SJCRH30 (cell line): Measurements from ENCODE around the gene GABPA. TPM values are rescaled to one million over a fixed set of nuclear protein-coding genes. Genes with fewer than 3 reads are reported as not detected.

Source experiments
- DNase-seq, 2 experiments: peaks; one replicate each; pipeline ENCODE4 v3.0.0-alpha.2; 2015 to 2020
- H3K27ac ChIP-seq: fragments of 250-450 bp; sonication (Bioruptor Pico); 2 replicates; pipeline ENCODE4 v1.5.1; 2020; ENCODE audit warnings: mild to moderate bottlenecking, moderate library complexity
- H3K27me3 ChIP-seq: fragments of 250-450 bp; sonication (Bioruptor Pico); 2 replicates; pipeline ENCODE4 v1.5.1; 2020; ENCODE audit warnings: mild to moderate bottlenecking, moderate library complexity
- H3K36me3 ChIP-seq: fragments of 250-450 bp; sonication (Bioruptor Pico); 2 replicates; pipeline ENCODE4 v1.5.1; 2020; ENCODE audit warnings: mild to moderate bottlenecking, moderate library complexity
- H3K4me1 ChIP-seq: fragments of 250-450 bp; sonication (Bioruptor Pico); 2 replicates; pipeline ENCODE4 v1.5.1; 2020; ENCODE audit warnings: mild to moderate bottlenecking, moderate library complexity
- H3K4me3 ChIP-seq: fragments of 250-450 bp; sonication (Bioruptor Pico); 2 replicates; pipeline ENCODE4 v1.5.1; 2020; ENCODE audit warnings: mild to moderate bottlenecking, moderate library complexity
- H3K9me3 ChIP-seq: fragments of 250-450 bp; sonication (Bioruptor Pico); replicated peaks from 2 replicates; pipeline ENCODE4 v1.5.1; 2020; ENCODE audit warnings: mild to moderate bottlenecking, moderate library complexity
- total RNA-seq: library from RNA; depleted of rRNA; stranded (reverse); fragments of >200 nt; shearing (Covaris generic); gene quantifications from 2 replicates; pipeline ENCODE4 v1.2.3, GENCODE V29; 2014

Gene GABPA
- total RNA-seq, 1 experiment from 2014 or later = 55.7 TPM

DNA sequence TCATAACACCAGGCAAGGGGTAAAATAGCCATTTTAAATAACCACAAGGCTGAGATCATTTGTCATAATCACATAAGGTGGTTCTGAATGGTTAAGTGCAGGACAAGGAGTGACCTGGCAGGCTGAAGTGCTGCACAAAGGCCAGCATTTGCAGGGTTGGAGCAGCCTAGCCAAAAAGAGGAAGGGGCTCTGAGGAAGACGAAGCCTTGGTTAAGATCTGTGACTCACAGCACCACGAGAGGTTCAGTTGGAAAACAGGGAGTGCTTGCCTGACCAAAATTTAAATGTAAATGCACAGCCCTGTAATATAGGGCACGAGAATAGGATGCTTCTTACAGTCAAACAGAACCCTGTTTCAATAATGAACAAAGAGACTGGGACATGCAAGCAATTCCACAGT, 12.1 kb upstream of the GABPA start:
- H3K27ac ChIP-seq = no peak overlapping the region
- H3K4me3 ChIP-seq = no peak overlapping the region
- peaks cover 52% of the 10 kb centered on the region for H3K36me3 ChIP-seq
- H3K27me3 ChIP-seq = no peaks in the 10 kb centered on the region
- DNase-seq = no peak
- H3K9me3 ChIP-seq = no peaks in the 10 kb centered on the region
- no peaks in the 10 kb centered on the region for H3K4me1 ChIP-seq

- H3K4me3 ChIP-seq = no peak overlapping the region
- peaks cover 6% of the 10 kb centered on the region for H3K4me1 ChIP-seq
- no peaks in the 10 kb centered on the region for H3K9me3 ChIP-seq
- no peak overlapping the region for H3K27ac ChIP-seq
- H3K27me3 ChIP-seq = no peaks in the 10 kb centered on the region
- H3K36me3 ChIP-seq = peaks cover 39% of the 10 kb centered on the region
- DNase-seq = no peak
Measured at GRCh38 chr21:25732091-25732760, 2.5 kb upstream of the GABPA start.

GRCh38 chr21:25733859-25734653, 716 bp upstream of the GABPA start:
- H3K4me3 ChIP-seq = peak overlapping the region; percentile 92
- H3K27ac ChIP-seq = peak overlapping the region; percentile 99
- peaks cover 16% of the 10 kb centered on the region for H3K4me1 ChIP-seq
- peaks cover 20% of the 10 kb centered on the region for H3K36me3 ChIP-seq
- H3K27me3 ChIP-seq = no peaks in the 10 kb centered on the region
- no peaks in the 10 kb centered on the region for H3K9me3 ChIP-seq
- peak; percentile 18 to 49 for DNase-seq

GRCh38 chr21:25734654-25734903, 193 bp upstream of the GABPA start:
- Histone ChIP-seq H3K27ac (peak overlapping the region; percentile 99), H3K36me3 (peaks cover 15% of the 10 kb centered on the region), H3K27me3 (no peaks in the 10 kb centered on the region), H3K4me1 (peaks cover 16% of the 10 kb centered on the region), H3K4me3 (peak overlapping the region; percentile 92), H3K9me3 (no peaks in the 10 kb centered on the region)
- no peak for DNase-seq

DNA sequence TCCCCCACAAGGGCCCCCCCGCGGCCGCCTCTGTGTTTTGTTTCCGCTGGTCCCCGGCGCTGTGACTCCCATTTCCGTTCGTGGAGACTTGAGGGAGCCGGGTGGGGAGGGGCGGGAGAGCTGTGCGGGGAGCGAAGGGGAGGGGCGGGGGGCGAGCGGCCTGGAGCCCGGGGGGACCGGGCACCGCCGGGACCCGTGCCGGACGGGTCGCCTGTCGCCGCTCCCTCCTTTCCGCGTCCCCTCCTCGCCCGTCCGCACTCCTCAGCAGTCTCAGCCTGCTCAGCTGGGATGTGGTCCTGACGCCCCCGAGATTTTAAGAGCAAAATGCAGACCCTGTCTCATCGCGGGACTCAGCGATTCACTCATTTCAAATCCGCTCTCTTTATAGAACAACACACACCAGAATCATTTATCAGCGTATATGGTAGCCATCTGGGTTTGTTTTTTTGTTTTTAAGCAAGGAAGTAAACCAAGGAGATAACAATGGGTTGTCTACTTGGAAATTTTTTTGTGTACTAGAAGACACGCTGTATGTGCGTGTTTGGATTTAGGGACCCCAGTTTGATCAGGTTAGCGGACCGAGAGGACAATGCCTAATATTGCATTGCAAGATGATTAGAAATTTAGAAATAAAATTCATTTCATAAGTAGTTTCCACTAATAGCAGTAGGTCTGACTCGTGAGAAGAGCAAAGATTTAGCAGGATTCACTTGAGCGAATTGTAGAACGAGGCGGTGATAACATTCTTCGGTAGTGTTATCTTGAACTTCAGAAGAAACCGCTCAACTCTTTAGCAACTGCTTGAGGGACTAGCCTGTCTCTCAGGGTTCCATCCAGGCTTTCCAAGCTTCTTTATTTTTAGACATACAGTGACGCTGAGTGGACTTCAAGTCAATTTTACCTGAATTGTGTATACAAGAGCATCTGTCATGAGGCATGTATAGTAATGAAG, 1.1 kb downstream of the GABPA start:
- Histone ChIP-seq H3K9me3 (no peaks in the 10 kb centered on the region), H3K4me1 (peaks cover 16% of the 10 kb centered on the region), H3K4me3 (peak overlapping the region; percentile 92), H3K27ac (peak overlapping the region; percentile 99), H3K36me3 (peaks cover 4% of the 10 kb centered on the region; the same call in 1 of the 2 replicates), H3K27me3 (no peaks in the 10 kb centered on the region)
- peak; percentile 93 to 94 for DNase-seq

GRCh38 chr21:25737421-25737820, 2.6 kb downstream of the GABPA start:
- Histone ChIP-seq H3K27ac (peak overlapping the region; percentile 99), H3K4me1 (peaks cover 16% of the 10 kb centered on the region), H3K4me3 (peak overlapping the region; percentile 92), H3K36me3 (peaks cover 11% of the 10 kb centered on the region), H3K9me3 (no peaks in the 10 kb centered on the region), H3K27me3 (no peaks in the 10 kb centered on the region)
- no peak for DNase-seq

GRCh38 chr21:25742900-25743299, 8.1 kb downstream of the GABPA start:
- H3K27me3 ChIP-seq = no peaks in the 10 kb centered on the region
- no peak for DNase-seq
- no peak overlapping the region for H3K27ac ChIP-seq
- H3K4me3 ChIP-seq = no peak overlapping the region
- H3K36me3 ChIP-seq = peaks cover 37% of the 10 kb centered on the region
- peaks cover 3% of the 10 kb centered on the region for H3K4me1 ChIP-seq
- no peaks in the 10 kb centered on the region for H3K9me3 ChIP-seq

DNA sequence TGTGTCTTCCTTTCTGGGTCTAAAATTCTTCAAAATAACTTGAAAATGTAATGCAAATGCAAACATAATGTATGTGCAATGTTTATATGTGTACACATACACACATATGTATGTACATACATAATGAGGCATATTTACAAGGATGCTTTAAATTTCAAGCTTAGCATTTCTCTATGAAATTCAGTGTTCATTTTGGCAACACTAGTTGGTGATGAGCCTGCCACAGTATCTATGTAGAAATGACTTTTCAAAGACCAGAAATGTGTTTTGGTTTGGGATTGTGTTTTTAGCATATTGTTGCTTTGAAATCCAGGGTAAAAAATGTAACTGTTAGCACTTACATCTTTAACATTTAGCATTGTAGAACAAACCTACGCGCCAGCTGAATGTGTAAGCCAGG, 10.1 kb downstream of the GABPA start:
- peaks cover 45% of the 10 kb centered on the region for H3K36me3 ChIP-seq
- no peaks in the 10 kb centered on the region for H3K9me3 ChIP-seq
- H3K27ac ChIP-seq = no peak overlapping the region
- H3K4me3 ChIP-seq = no peak overlapping the region
- peaks cover 10% of the 10 kb centered on the region for H3K4me1 ChIP-seq
- no peak for DNase-seq
- no peaks in the 10 kb centered on the region for H3K27me3 ChIP-seq

DNA sequence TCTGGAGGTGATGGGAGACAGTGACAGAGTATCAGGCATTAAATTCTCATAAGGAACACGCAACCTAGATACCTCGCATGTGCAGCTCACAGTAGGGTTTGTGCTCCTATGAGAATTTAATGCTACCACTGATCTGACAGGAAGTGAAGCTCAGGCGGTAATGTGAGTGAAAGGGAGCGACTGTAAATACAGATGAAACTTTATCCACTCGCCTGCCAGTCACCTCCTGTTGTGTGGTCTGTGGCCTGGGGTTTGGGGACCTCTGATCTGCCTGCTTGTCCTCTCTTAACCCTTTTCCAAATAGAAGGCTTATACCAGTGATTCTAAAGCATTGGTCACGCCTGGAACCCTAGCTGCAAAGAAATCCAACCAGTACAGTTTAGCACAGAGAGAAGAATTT, 15.3 kb downstream of the GABPA start:
- peak overlapping the region; percentile 95 for H3K27ac ChIP-seq
- H3K36me3 ChIP-seq = peaks cover 45% of the 10 kb centered on the region
- H3K9me3 ChIP-seq = no peaks in the 10 kb centered on the region
- H3K4me3 ChIP-seq = no peak overlapping the region
- peak; percentile 97 to 99 for DNase-seq
- peaks cover 31% of the 10 kb centered on the region for H3K4me1 ChIP-seq
- H3K27me3 ChIP-seq = no peaks in the 10 kb centered on the region

GRCh38 chr21:25752416-25752815, 17.6 kb downstream of the GABPA start:
- no peak overlapping the region for H3K27ac ChIP-seq
- no peaks in the 10 kb centered on the region for H3K27me3 ChIP-seq
- peaks cover 35% of the 10 kb centered on the region for H3K36me3 ChIP-seq
- H3K4me3 ChIP-seq = no peak overlapping the region
- no peak for DNase-seq
- peaks cover 31% of the 10 kb centered on the region for H3K4me1 ChIP-seq
- H3K9me3 ChIP-seq = peaks cover 3% of the 10 kb centered on the region; the same call in 1 of the 2 replicates

DNA sequence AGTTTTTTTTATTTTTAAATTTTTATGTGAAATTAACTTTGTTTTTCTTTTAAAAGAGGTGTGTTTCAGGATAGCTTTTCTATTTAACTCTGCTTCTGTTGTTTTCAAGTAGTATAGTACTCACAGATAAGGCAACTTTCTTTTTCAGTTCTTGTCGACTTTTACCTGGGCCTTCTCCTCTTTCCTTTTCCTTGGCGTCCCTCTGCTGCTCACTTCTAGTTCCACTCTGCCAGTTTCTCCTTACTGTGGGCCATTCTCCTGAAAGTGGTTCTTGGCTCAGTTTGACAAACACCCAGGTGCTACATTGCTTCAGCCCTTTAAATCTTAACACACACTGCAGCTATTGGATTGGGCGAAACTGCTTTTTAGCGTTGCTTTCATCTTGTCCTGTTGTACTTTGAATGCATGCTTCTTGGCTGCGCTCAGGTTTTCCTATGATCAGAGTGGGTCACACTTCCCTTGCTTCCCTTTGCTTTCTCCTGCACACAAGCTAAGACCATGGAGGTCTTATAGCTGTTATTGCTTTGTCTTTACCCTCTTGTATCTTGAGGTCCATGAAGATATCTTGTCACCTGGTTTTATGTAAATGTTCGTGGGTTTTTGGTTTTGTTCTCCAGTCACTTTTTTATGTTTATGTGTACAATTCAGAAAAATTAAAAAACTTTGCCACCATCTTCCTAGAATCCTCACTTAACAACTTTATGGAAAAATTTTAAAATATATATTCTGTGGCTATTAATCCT, 21.6 kb downstream of the GABPA start:
- H3K4me3 ChIP-seq = no peak overlapping the region
- H3K4me1 ChIP-seq = peaks cover 10% of the 10 kb centered on the region
- no peak overlapping the region for H3K27ac ChIP-seq
- DNase-seq = no peak
- peaks cover 3% of the 10 kb centered on the region; the same call in 1 of the 2 replicates for H3K9me3 ChIP-seq
- H3K36me3 ChIP-seq = peaks cover 59% of the 10 kb centered on the region
- no peaks in the 10 kb centered on the region for H3K27me3 ChIP-seq

GRCh38 chr21:25757531-25757930, 22.8 kb downstream of the GABPA start:
- H3K27ac ChIP-seq = no peak overlapping the region
- H3K4me1 ChIP-seq = no peaks in the 10 kb centered on the region
- peaks cover 61% of the 10 kb centered on the region for H3K36me3 ChIP-seq
- no peak overlapping the region for H3K4me3 ChIP-seq
- peaks cover 3% of the 10 kb centered on the region; the same call in 1 of the 2 replicates for H3K9me3 ChIP-seq
- DNase-seq = no peak
- H3K27me3 ChIP-seq = no peaks in the 10 kb centered on the region

- H3K36me3 ChIP-seq = peaks cover 58% of the 10 kb centered on the region
- no peak overlapping the region for H3K27ac ChIP-seq
- H3K4me3 ChIP-seq = no peak overlapping the region
- H3K27me3 ChIP-seq = no peaks in the 10 kb centered on the region
- no peaks in the 10 kb centered on the region for H3K4me1 ChIP-seq
- no peak for DNase-seq
- peaks cover 3% of the 10 kb centered on the region; the same call in 1 of the 2 replicates for H3K9me3 ChIP-seq
Measured at GRCh38 chr21:25759573-25759972, 24.8 kb downstream of the GABPA start.

- H3K27ac ChIP-seq = no peak overlapping the region
- DNase-seq = no peak
- H3K4me1 ChIP-seq = no peaks in the 10 kb centered on the region
- no peak overlapping the region for H3K4me3 ChIP-seq
- H3K36me3 ChIP-seq = peaks cover 59% of the 10 kb centered on the region
- no peaks in the 10 kb centered on the region for H3K27me3 ChIP-seq
- H3K9me3 ChIP-seq = peaks cover 3% of the 10 kb centered on the region; the same call in 1 of the 2 replicates
Measured at GRCh38 chr21:25760061-25760460, 25.3 kb downstream of the GABPA start.
